Thyroid gland (tissue), 4 donors: ENCODE data around the gene HSPA1A. TPM values are rescaled to one million over a fixed set of nuclear protein-coding genes. Genes with fewer than 3 reads are reported as not detected.
A peak's percentile ranks its signal among the peaks of the same experiment; 100 is the strongest.
"Not testable (repeated sequence)": the region's sequence is repeated elsewhere in the genome, so short reads cannot be mapped to it uniquely, and the experiment has no call there.

Experiments used
- DNase-seq, 2 donors: peaks; one replicate each; pipeline ENCODE4 v3.0.0-alpha.2; 2019
- H3K27ac ChIP-seq, 3 donors: fragments of 200-600 bp; sonication (generic); 1 replicate in 2 of 3; 2 replicates in 1 of 3; pipeline ENCODE4 v1.5.1; 2016 to 2019; ENCODE audit warnings: mild to moderate bottlenecking in 1 of 3, moderate library complexity in 1 of 3
- H3K27me3 ChIP-seq: fragments of 200-600 bp; sonication (generic); one replicate; pipeline ENCODE4 v1.5.1; 2019
- H3K36me3 ChIP-seq, 2 donors: fragments of 200-600 bp; sonication (generic); one replicate each; pipeline ENCODE4 v1.5.1; 2016 to 2019
- H3K4me1 ChIP-seq, 2 donors: fragments of 200-600 bp; sonication (generic); one replicate each; pipeline ENCODE4 v1.5.1; 2017 to 2019
- H3K4me3 ChIP-seq, 3 donors: fragments of 200-600 bp; sonication (generic); replicated peaks in 1 of 3; 1 replicate in 2 of 3; 2 replicates in 1 of 3; pipeline ENCODE4 v1.5.1; 2016; ENCODE audit warnings: mild to moderate bottlenecking in 1 of 3
- H3K9me3 ChIP-seq: fragments of 200-600 bp; sonication (generic); one replicate; pipeline ENCODE4 v1.5.1; 2017
- POLR2A ChIP-seq, 2 donors: fragments of 450-650 bp; IDR thresholded peaks; one replicate each; pipeline ENCODE4 v1.6.1; 2017; ENCODE audit warnings: antibody characterized with exemption in 2 of 2, mild to moderate bottlenecking in 2 of 2, moderate library complexity in 1 of 2
- WGBS, 2 donors: methylation state at CpG; one replicate each; pipeline ENCODE4 v1.1.5; 2017; 5-methylcytosine and 5-hydroxymethylcytosine counted together
- intact Hi-C: fragments of 100-400 bp; cut with DNase I; formaldehyde crosslinking; loops from one replicate; pipeline ENCODE4 v1.15.1; 2023
- total RNA-seq, 4 donors: library from RNA; depleted of rRNA; stranded (reverse); fragments of >200 nt; gene quantifications; one replicate each; pipeline ENCODE4 v1.2.3, GENCODE V29; 2016
- TF ChIP-seq, protein P1 (sequence below), 6 experiments: fragments of 200-600 bp in 3 of 6; fragments of 450-650 bp in 3 of 6; sonication (generic) in 3 of 6; IDR thresholded peaks; one replicate each; pipeline ENCODE4 v1.5.1; 2016 to 2019; ENCODE audit warnings: antibody characterized with exemption in 6 of 6, mild to moderate bottlenecking in 2 of 6, inconsistent platforms in 1 of 6, moderate library complexity in 1 of 6

HSPA1A gene
- total RNA-seq, 4 donors from 2014 or later = 148 to 320 (median 190) TPM

- no peaks in the 10 kb centered on the region for H3K9me3 ChIP-seq
- H3K36me3 ChIP-seq = no peaks in the 10 kb centered on the region
- peak overlapping the region; percentile 72 to 96 (median 93) for H3K4me3 ChIP-seq
- H3K27me3 ChIP-seq = no peaks in the 10 kb centered on the region
- TF ChIP-seq, protein P1, sequence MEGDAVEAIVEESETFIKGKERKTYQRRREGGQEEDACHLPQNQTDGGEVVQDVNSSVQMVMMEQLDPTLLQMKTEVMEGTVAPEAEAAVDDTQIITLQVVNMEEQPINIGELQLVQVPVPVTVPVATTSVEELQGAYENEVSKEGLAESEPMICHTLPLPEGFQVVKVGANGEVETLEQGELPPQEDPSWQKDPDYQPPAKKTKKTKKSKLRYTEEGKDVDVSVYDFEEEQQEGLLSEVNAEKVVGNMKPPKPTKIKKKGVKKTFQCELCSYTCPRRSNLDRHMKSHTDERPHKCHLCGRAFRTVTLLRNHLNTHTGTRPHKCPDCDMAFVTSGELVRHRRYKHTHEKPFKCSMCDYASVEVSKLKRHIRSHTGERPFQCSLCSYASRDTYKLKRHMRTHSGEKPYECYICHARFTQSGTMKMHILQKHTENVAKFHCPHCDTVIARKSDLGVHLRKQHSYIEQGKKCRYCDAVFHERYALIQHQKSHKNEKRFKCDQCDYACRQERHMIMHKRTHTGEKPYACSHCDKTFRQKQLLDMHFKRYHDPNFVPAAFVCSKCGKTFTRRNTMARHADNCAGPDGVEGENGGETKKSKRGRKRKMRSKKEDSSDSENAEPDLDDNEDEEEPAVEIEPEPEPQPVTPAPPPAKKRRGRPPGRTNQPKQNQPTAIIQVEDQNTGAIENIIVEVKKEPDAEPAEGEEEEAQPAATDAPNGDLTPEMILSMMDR (IDR thresholded peaks at IDR 0.05) = no peak
- TF ChIP-seq POLR2A (IDR thresholded peaks at IDR 0.05) = no peak
- no peak for DNase-seq
- intact Hi-C loops = no loop called here
- H3K27ac ChIP-seq = peak overlapping the region; percentile 91 to 94 (median 92)
- peaks cover 11 to 14% of the 10 kb centered on the region in 2 donors for H3K4me1 ChIP-seq
- 3 to 4% methylated on average over 28 of the region's 44 CpGs for WGBS, 2 donors
Observed at GRCh38 chr6:31794866-31795615, 20.3 kb upstream of the HSPA1A start.

- Histone ChIP-seq H3K27me3 (no peaks in the 10 kb centered on the region), H3K27ac (peak within 1 kb of the TSS; percentile 91 to 94 (median 92)), H3K36me3 (no peaks in the 10 kb centered on the region), H3K4me3 (peak within 1 kb of the TSS; percentile 72 to 96 (median 93)), H3K4me1 (peaks cover 11 to 14% of the 10 kb centered on the region in 2 donors), H3K9me3 (no peaks in the 10 kb centered on the region)
- intact Hi-C loops = no loop called here
- WGBS, 2 donors = 1 to 3% methylated on average over 17 to 22 of the region's 75 CpGs
- TF ChIP-seq, protein P1 (IDR thresholded peaks at IDR 0.05) = peak; percentile 34 to 96 (median 78)
- peak; percentile 31 to 69 for TF ChIP-seq POLR2A (IDR thresholded peaks at IDR 0.05)
- peak; percentile 91 to 93 for DNase-seq
Observed at GRCh38 chr6:31795616-31796298, 19.6 kb upstream of the HSPA1A start, which contains the start of gene VARS1. Gene VARS1 (minus strand): TSS chr6:31795752. CDS start chr6:31795217, 535 bp downstream.

GRCh38 chr6:31796993-31797385 lies 18.4 kb upstream of the HSPA1A start:
- WGBS, 2 donors = 94 to 97% methylated on average over 2 of the region's 2 CpGs
- H3K36me3 ChIP-seq = no peaks in the 10 kb centered on the region
- H3K27ac ChIP-seq = peak overlapping the region in 2 of 3 donors; percentile 10 to 91
- TF ChIP-seq POLR2A (IDR thresholded peaks at IDR 0.05) = no peak
- TF ChIP-seq, protein P1 (IDR thresholded peaks at IDR 0.05) = no peak
- H3K9me3 ChIP-seq = no peaks in the 10 kb centered on the region
- H3K27me3 ChIP-seq = no peaks in the 10 kb centered on the region
- intact Hi-C loops = no loop called here
- H3K4me1 ChIP-seq = peaks cover 11 to 14% of the 10 kb centered on the region in 2 donors
- H3K4me3 ChIP-seq = no peak overlapping the region
- no peak for DNase-seq

GRCh38 chr6:31797588-31797987 lies 17.8 kb upstream of the HSPA1A start:
- Histone ChIP-seq H3K9me3 (no peaks in the 10 kb centered on the region), H3K27me3 (no peaks in the 10 kb centered on the region), H3K36me3 (no peaks in the 10 kb centered on the region), H3K4me1 (peaks cover 11 to 14% of the 10 kb centered on the region in 2 donors), H3K27ac (peak overlapping the region in 2 of 3 donors; percentile 10 to 91), H3K4me3 (no peak overlapping the region)
- no peak for DNase-seq
- WGBS, 2 donors = 71 to 77% methylated on average over 5 of the region's 5 CpGs
- TF ChIP-seq, protein P1 (IDR thresholded peaks at IDR 0.05) = no peak
- TF ChIP-seq POLR2A (IDR thresholded peaks at IDR 0.05) = no peak
- intact Hi-C loops = no loop called here

- Histone ChIP-seq H3K4me1 (peaks cover 7 to 9% of the 10 kb centered on the region in 2 donors), H3K27ac (no peak overlapping the region), H3K4me3 (no peak overlapping the region), H3K9me3 (no peaks in the 10 kb centered on the region), H3K27me3 (no peaks in the 10 kb centered on the region), H3K36me3 (no peaks in the 10 kb centered on the region)
- intact Hi-C loops = no loop called here
- TF ChIP-seq, protein P1 (IDR thresholded peaks at IDR 0.05) = no peak
- TF ChIP-seq POLR2A (IDR thresholded peaks at IDR 0.05) = no peak
- DNase-seq = no peak
- WGBS, 2 donors = 85 to 87% methylated on average over 12 of the region's 12 CpGs
Observed at GRCh38 chr6:31799781-31800180, 15.6 kb upstream of the HSPA1A start.

- H3K36me3 ChIP-seq, H3K27me3 ChIP-seq, H3K27ac ChIP-seq, H3K9me3 ChIP-seq, DNase-seq, H3K4me3 ChIP-seq, intact Hi-C loops: not testable (repeated sequence)
- H3K4me1 ChIP-seq = peaks cover 6 to 13% of the 10 kb centered on the region in 2 donors
- 94 to 96% methylated on average over 8 of the region's 8 CpGs for WGBS, 2 donors
Observed at GRCh38 chr6:31801031-31801927, 14.1 kb upstream of the HSPA1A start.
